ENCODE data around the gene NCLN. TPM values are rescaled to one million over a fixed set of nuclear protein-coding genes. Genes with fewer than 3 reads are reported as not detected.
"Not testable (repeated sequence)": the region's sequence is repeated elsewhere in the genome, so short reads cannot be mapped to it uniquely, and the experiment has no call there.

The NCLN gene
- total RNA-seq, 3 donors from 2014 or later: 52.6 to 103 (median 94.4) TPM

DNA sequence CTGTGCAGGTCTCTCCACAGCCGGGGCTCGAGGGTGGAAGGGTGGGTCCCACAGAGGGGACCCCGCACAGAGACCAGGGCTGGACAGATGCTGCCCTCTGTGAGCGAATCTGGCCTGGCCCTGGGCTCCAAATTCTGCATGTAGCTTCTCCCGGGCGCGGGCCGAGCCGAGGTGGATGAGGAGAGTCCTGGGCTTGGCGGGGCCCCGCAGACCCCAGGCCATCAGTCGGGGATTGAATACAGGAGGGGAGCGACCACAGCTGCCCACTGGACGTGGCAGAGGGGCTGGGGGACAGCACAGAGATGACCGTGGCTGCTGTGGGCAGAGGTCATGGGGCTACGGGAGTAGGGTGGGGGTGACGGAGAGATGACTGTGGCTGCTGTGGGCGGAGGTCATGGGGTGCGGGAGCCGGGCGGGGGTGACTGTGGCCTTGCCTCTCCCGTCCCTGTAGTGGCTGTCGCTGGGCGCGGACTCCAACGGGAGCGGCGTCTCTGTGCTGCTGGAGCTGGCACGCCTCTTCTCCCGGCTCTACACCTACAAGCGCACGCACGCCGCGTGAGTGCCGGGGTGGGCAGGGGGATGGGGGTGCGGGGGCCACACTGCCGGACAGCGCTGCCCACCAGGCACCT lies 15.5 kb downstream of the NCLN start:
- Histone ChIP-seq H3K4me1 (ENCODE audit: low read depth) (no peaks in the 10 kb centered on the region), H3K4me3 (no peak overlapping the region), H3K9me3 (no peaks in the 10 kb centered on the region), H3K36me3 (ENCODE audit: low read depth) (no peaks in the 10 kb centered on the region)
- TF ChIP-seq, protein P1, sequence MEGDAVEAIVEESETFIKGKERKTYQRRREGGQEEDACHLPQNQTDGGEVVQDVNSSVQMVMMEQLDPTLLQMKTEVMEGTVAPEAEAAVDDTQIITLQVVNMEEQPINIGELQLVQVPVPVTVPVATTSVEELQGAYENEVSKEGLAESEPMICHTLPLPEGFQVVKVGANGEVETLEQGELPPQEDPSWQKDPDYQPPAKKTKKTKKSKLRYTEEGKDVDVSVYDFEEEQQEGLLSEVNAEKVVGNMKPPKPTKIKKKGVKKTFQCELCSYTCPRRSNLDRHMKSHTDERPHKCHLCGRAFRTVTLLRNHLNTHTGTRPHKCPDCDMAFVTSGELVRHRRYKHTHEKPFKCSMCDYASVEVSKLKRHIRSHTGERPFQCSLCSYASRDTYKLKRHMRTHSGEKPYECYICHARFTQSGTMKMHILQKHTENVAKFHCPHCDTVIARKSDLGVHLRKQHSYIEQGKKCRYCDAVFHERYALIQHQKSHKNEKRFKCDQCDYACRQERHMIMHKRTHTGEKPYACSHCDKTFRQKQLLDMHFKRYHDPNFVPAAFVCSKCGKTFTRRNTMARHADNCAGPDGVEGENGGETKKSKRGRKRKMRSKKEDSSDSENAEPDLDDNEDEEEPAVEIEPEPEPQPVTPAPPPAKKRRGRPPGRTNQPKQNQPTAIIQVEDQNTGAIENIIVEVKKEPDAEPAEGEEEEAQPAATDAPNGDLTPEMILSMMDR (IDR thresholded peaks at IDR 0.05): no peak
- intact Hi-C loops (cut with DNase I, micrococcal nuclease): no loop called here
- ATAC-seq: peak; percentile 10
- DNase-seq: no peak

DNA sequence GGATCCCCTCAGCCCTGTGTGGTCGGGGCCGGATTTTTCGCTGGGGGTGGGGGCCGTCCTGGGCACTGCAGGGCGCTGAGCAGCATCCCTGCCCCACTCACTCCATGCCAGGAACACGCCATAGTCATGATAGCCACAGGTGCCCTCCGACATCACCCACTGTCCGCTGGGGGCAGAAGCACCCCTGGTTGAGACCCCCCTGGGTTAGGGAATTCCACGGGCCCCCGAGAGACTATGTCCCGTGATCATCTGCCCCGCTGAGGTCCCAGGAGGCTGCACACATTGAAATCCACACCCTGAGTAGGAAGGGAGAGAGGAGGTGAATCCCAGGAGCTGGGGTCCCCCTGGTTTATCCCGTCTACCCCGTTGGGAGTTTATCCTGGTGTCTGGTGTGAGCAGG lies 16.2 kb downstream of the NCLN start:
- DNase-seq: no peak
- no peaks in the 10 kb centered on the region for H3K36me3 ChIP-seq (ENCODE audit: low read depth)

DNA sequence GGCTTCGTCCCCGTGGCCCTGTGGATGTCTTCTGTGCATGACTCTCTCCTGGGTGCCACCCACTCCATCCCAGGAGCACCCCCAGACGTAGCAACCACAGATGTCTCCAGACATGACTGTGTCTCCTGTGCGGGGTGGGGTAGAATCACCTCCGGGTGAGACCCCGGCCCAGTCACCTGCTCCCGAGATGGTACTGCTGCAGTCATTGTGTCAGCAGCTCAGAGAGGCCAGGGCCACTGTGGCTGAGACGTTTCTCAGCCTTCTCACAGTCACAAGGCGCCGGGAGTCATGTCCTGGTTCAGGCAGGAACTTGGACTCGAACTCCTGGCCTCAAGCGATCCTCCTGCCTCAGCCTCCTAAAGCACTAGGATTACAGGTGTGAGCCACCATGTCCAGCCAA lies 16.6 kb downstream of the NCLN start:
- Histone ChIP-seq H3K36me3 (ENCODE audit: low read depth) (no peaks in the 10 kb centered on the region), H3K4me1 (ENCODE audit: low read depth) (no peaks in the 10 kb centered on the region), H3K4me3 (no peak overlapping the region), H3K9me3 (no peaks in the 10 kb centered on the region)
- TF ChIP-seq, protein P1 (IDR thresholded peaks at IDR 0.05): no peak
- intact Hi-C loops (cut with DNase I, micrococcal nuclease): no loop called here
- ATAC-seq (no peak), DNase-seq (no peak)

More for the DNA sequence above, 16.2 kb downstream of the NCLN start:
- Histone ChIP-seq H3K9me3 (no peaks in the 10 kb centered on the region), H3K4me3 (no peak overlapping the region), H3K4me1 (ENCODE audit: low read depth) (no peaks in the 10 kb centered on the region)
- TF ChIP-seq, protein P1 (IDR thresholded peaks at IDR 0.05): no peak
- ATAC-seq: no peak
- intact Hi-C loops (cut with DNase I, micrococcal nuclease): no loop called here

DNA sequence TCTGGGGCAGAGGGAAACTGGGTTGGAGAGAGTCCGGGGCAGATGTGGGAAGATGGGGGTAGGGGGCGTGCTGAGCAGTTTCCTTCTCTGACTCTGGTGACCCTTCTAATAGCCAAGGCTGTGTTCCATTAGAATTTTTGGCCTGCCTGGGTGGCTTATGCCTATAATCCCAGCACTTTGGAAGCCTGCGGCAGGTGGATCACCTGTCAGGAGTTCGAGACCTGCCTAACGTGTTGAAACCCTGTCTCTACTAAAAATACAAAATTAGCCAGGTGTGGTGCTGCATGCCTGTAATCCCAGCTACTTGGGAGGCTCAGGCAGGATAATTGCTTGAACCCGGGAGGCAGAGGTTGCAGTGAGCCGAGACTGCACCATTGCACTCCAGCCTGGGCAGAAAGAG lies 17.2 kb downstream of the NCLN start:
- H3K4me1 ChIP-seq (ENCODE audit: low read depth); ATAC-seq; intact Hi-C loops (cut with DNase I, micrococcal nuclease); DNase-seq; H3K4me3 ChIP-seq; H3K36me3 ChIP-seq (ENCODE audit: low read depth); H3K9me3 ChIP-seq: not testable (repeated sequence)

DNA sequence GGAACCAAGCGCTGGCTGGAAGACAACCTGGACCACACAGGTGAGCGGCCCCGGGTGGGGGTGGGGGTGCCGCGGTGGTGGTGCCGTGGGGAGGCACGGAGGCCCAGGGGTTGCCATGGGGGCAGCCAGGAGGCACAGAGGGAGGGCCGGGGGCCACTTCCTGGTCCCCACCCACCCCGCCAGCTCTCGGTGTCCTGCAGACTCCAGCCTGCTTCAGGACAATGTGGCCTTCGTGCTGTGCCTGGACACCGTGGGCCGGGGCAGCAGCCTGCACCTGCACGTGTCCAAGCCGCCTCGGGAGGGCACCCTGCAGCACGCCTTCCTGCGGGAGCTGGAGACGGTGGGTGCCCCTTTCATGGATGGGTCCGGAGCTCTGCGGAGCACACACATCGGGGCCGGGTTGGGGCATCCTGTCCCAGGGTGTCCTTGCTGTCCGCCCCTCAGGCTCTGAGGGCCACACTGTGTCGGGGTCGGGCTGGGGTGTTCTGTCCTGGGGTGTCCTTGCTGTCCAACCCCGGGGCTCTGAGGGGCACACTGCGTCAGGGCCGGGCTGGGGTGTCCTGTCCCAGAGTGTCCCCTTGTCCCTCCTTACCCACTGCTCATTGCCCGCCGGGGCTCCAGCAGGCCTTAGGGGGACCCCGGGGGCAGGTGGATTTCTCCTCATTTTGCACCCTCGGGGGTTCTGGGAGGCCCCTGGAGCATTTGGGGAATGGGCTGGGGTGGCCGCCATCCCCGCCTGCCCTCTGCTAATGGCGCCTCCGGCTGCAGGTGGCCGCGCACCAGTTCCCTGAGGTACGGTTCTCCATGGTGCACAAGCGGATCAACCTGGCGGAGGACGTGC lies 18.3 kb downstream of the NCLN start:
- Histone ChIP-seq H3K9me3 (no peaks in the 10 kb centered on the region), H3K36me3 (ENCODE audit: low read depth) (no peaks in the 10 kb centered on the region)
- no peak for DNase-seq

More for the DNA sequence above, 18.3 kb downstream of the NCLN start:
- intact Hi-C loops (cut with DNase I, micrococcal nuclease): no loop called here
- TF ChIP-seq, protein P1 (IDR thresholded peaks at IDR 0.05): no peak
- ATAC-seq: no peak
- Histone ChIP-seq H3K4me3 (no peak overlapping the region), H3K4me1 (ENCODE audit: low read depth) (no peaks in the 10 kb centered on the region)

Data from mucosa of descending colon (tissue), 3 donors.